T-helper 1 cell treated with Interleukin-12 subunit alpha and Interleukin-12 subunit beta and Interleukin-4 antibody, amounts not matched to agents 30 ng/mL and 1 ng/mL, for 36 hours (primary cell): ENCODE results near the gene C16orf95. TPM values are rescaled to one million over a fixed set of nuclear protein-coding genes. Genes with fewer than 3 reads are reported as not detected.
"Not testable (repeated sequence)": the region's sequence is repeated elsewhere in the genome, so short reads cannot be mapped to it uniquely, and the experiment has no call there.

Source experiments
- intact Hi-C: fragments of 100-400 bp; cut with micrococcal nuclease; formaldehyde crosslinking; loops from one replicate; pipeline ENCODE4 v1.15.1; 2024
- total RNA-seq: library from RNA; stranded (reverse); gene quantifications from 2 replicates; pipeline ENCODE4 v1.2.3, GENCODE V29; 2022

The C16orf95 gene
- total RNA-seq, 1 donor from 2014 or later: 7.0 TPM

DNA sequence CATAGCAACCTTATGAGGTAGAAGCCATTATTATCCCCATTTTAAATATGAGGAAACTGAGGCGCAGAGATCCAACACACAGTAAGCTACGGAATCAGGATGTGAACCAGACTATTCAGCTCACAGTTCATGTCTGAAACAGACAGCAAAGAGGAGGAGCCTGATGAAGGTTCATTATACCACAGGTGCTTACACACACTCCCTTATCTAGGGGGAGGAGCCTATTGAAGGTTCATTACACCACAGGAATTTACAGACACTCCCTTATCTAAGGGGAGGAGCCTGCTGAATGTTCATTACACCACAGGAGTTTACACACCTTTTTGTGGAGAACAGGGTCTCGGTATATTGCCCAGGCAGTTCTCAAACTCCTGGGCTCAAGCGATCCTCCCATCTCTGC is 21.9 kb downstream of the C16orf95 start:
- intact Hi-C loops: no loop called here

- intact Hi-C loops: no loop called here
These were observed 23.2 kb downstream of the C16orf95 start for GRCh38 chr16:87293990-87294389.

DNA sequence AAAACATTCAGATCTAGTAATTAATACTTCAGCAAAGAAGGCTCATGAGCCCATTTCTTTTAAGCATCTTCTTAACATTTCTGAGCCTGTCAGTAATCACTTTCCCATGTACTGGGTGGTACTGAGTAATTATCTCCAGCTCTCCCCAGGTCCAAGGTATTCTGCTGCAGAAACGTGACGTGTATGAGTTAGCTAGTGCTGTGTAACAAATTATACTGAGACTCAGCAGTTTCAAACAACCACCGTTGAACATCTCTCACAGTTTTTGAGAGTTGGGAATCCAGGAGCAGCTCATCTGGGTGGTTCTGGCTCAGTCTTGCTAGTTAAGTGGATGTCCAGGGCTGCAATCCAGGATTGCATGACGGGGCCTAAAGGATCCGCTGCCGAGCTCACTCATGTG is 25.2 kb downstream of the C16orf95 start:
- intact Hi-C loops: no loop called here

DNA sequence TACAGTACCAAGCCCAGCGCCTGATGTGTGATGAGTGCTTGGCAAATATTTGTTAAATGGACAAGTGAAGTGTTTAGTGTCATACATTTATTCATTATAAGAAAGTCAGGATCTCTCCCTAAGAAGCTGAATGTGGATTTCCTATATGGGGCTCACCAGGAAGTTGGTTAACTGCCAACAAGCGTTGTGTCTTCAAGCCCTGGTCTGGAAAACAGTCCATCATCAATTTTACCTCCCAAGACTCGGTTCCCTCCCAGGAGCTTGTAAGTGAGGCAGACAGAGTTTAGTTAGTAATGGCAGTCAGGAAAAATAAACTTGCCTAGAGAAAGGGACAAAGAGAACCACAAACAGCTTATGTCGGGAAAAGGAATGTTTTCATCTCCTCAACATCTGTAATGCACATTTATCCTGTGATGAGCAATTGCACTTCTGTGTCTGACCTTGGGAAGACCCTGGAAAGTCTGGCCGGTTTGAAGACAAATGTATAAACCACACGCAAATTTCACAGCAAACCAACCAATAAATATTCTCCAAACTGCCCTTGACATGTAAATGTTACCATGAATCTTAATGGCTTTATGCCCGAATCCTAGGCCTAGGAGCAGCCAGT is 28.3 kb downstream of the C16orf95 start:
- intact Hi-C loops: no loop called here

GRCh38 chr16:87286839-87287626 is 30.2 kb downstream of the C16orf95 start:
- intact Hi-C loops: no loop called here

GRCh38 chr16:87284183-87284582 is 33.0 kb downstream of the C16orf95 start:
- intact Hi-C loops: no loop called here

DNA sequence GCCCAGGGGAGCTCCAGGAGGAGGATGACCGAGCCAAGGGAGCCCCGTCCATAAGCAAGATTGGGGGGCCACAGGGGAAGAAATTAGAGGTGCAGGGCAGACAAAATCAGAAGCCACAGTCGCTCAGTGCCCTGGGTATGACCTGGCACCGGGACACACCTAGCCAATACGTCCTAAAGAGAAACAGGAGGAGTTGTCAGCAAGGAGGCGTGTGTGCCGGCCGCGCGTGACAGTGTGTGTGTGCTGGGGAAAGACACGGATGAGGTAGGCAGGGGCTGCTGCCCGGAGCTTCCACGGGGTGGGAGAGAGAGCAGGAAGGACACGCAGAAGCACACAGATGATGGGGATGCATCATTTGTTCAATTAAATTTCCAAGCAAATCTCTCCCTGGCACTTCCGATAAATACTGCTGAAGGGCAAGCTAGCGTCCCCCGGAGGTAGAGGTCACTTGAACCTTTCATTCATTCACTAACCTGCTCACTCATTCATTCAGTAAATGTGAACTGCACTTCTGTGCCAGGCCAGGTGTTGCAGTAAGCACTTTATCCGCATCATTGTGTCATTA is 38.0 kb downstream of the C16orf95 start:
- intact Hi-C loops: loop anchor here (5.0 to 10.0 kb wide), 2 partner anchors 214 to 407 kb away; no protein-coding TSS in a partner anchor

DNA sequence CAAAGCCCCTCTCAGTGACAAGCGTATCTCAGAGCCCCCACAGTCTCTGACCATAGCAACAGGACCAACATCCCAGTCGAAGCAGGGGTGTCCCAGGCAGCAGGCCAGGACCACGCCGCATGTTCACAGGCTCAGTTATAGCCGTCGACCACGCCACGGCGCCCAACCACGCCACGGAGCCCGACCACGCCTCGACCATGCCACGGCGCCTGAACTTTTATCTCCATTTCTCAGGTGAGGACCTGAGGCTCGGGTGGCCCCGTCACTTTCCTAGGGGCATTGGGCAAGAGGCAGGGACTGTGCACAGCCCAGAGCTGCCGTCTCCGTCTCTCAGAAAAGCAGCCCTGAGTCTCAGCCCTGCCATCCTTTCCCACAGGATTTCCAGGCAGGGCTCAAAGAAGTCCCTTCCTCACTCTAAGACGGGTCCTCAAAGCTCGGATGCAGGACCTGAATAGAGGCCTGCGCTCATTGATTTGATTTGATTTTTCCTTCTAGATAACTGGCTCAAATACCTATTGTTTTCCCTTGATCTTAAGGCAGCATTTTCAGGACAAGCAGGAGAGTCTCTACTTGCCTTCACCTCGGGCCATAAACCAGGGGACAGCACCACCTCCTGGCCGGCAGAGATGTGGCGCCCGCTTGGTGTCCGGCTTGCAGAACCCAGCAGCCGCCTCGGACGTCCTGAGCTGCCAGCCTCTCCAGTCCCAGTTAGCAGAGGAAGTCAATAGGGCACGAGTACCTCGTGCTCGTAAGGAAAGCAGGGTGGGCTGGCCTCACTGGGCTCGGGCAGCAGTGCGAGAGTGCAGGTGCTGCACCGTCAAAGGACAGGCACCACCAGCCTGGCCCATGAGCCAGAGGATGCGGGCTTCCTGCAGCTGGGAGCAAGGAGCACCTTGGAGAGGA is 38.8 kb downstream of the C16orf95 start:
- intact Hi-C loops: loop anchor here (1.0 to 10.0 kb wide), 4 partner anchors 75 to 715 kb away; no protein-coding TSS in a partner anchor

GRCh38 chr16:87276924-87277323 is 40.3 kb downstream of the C16orf95 start:
- intact Hi-C loops: loop anchor here (5.0 to 10.0 kb wide), 2 partner anchors 212 to 405 kb away; no protein-coding TSS in a partner anchor

DNA sequence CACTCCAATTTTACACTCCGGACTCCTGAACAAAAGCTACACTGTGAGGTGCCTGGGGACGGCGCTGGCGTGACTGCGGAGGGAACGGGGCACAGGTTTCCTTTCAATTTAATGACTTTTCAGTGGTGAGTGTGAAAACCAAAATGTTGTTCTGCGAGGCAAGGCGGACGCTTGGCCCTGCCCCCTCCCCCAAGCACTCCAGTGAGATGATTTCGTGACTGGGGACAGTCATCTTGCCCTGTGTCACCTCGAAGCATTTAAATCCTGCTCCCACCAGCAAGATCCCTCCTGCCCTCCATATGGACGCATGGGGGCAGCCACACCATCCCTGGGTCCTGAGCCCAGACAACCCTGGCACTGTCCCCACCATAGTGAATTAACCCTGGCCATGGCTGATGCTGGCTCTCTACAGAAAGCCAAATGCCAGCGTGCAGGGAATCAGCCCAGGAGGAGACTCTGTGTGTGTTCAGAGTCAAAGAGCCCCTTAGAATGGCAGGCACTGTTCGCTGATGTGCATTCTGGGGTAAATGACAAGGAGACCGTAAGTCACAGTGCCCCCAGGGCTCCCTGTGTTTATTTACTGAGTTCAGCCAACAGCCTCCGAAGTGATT is 41.0 kb downstream of the C16orf95 start:
- intact Hi-C loops: loop anchor here (5.0 to 10.0 kb wide), 2 partner anchors 211 to 404 kb away; no protein-coding TSS in a partner anchor

- intact Hi-C loops: loop anchor here (5.0 to 10.0 kb wide), 2 partner anchors 210 to 402 kb away; no protein-coding TSS in a partner anchor
These were observed 42.4 kb downstream of the C16orf95 start for GRCh38 chr16:87274794-87275193.

GRCh38 chr16:87273471-87274030 is 43.6 kb downstream of the C16orf95 start:
- intact Hi-C loops: loop anchor here (10.0 kb wide), 1 partner anchor 209 kb away; no protein-coding TSS in a partner anchor

GRCh38 chr16:87271256-87271655 is 45.9 kb downstream of the C16orf95 start:
- intact Hi-C loops: loop anchor here (10.0 kb wide), 1 partner anchor 206 kb away; no protein-coding TSS in a partner anchor

DNA sequence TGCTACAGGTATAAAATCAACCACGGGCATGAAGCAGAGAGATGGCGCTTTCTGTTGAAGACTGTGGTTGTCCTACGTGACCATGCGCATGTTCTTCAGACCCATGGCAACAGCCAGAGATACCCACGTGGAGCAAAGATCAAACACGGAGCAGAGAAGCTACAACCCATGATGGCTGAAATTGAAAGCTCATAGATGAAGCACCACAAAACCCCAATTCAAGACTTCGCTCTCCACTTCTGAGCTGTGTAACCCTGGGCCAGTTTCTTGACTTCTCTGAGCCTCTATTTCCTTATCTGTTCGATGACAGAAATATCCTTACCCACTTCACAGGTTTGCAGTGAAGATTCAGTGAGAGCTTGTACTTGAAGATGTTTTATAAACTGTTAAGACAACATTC is 49.6 kb downstream of the C16orf95 start:
- intact Hi-C loops: no loop called here

GRCh38 chr16:87266846-87267245 is 50.3 kb downstream of the C16orf95 start:
- intact Hi-C loops: no loop called here

GRCh38 chr16:87265261-87265660 is 51.9 kb downstream of the C16orf95 start:
- intact Hi-C loops: no loop called here

- intact Hi-C loops: no loop called here
These were observed 52.6 kb downstream of the C16orf95 start for GRCh38 chr16:87264634-87265033.

DNA sequence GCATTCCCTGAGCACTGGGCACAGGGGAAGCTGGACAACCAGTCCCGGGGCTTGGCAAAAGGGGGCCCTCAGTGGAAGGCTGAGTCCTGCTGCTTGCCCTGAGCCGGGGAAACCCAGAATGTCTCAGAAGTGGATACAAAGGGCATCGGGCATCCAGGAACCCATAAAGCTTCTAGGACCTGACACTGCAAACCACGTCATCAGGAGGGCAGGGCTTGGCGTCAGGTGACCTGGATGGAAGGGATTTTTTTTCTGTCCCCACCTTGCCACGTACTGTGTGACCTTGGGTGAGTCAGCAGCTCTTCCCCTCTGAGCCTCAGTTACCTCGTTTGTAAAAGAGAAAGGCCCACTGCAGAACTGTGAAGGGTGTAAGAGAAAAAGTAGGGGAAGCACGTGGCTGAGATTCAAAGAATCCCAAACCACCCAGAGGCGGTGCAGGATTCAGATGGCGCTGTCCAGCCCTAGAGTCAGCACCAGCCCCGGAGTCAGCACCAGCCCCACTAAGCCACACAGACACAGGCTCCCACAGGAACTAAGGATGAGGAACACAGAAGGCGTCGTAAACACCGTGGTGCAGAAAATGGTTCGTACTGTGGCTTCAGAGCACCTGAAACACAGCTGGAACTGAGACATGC is 53.7 kb downstream of the C16orf95 start:
- intact Hi-C loops: no loop called here

DNA sequence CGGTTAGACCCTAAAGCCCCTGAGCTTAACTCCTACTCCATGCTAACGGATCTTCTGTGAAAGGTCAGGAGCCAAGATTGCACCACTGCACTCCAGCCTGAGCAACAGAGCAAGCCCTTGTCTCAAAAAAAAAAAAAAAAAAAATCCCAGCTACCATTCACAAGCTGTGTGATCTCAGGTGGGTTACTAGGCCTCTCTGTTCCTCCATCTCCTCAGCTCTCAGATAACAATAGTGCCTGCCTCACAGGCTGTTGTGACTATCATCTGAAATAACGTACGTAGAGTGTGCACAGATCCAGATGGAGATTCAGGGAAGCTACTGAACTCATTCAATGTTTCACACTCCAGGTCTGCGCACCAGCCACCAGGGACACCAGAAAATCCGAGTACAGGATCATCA is 57.8 kb downstream of the C16orf95 start:
- intact Hi-C loops: no loop called here

DNA sequence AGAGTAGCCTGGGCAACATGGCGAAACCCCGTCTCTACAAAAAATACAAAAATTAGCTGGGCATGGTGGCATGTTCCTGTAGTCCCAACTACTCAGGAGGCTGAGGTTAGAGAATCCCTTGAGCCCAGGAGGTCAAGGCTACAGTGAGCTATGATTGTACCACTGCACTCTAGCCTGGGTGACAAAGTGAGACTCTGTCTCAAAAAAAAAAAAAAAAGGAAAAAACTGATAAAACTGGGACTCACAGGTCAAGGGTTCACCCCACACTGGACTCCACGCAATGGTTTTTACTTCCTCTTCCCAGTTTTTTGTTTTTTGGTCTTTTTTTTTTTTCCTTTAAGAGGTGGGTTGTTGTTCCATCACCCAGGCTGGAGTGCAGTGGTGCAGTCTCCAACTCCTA is 58.5 kb downstream of the C16orf95 start:
- intact Hi-C loops: not testable (repeated sequence)
